K562 (cell line): ENCODE results near the gene GGCT. TPM values are rescaled to one million over a fixed set of nuclear protein-coding genes. Genes with fewer than 3 reads are reported as not detected.
A peak's percentile ranks its signal among the peaks of the same experiment; 100 is the strongest.

Experiments used
- BDP1 ChIP-seq: IDR thresholded peaks from 3 replicates; pipeline ENCODE4 v1.6.1; 2011; ENCODE audit not compliant: insufficient read length, insufficient read depth
- CHD2 ChIP-seq: IDR thresholded peaks from 2 replicates; pipeline ENCODE4 v1.6.1; 2011; ENCODE audit warnings: low read depth, low read length
- COPS2 ChIP-seq: fragments of 450-650 bp; conservative IDR thresholded peaks from 2 replicates; pipeline ENCODE4 v1.6.1; 2016; ENCODE audit warnings: mild to moderate bottlenecking, moderate library complexity
- ESRRA ChIP-seq: fragments of 450-650 bp; IDR thresholded peaks from 2 replicates; pipeline ENCODE4 v1.6.1; 2014; ENCODE audit warnings: low read depth, mild to moderate bottlenecking, moderate library complexity, borderline replicate concordance
- NR2C2 ChIP-seq, 2 experiments: fragments of 200-800 bp in 1 of 2; sonication (Bioruptor generic) in 1 of 2; sonication (generic) in 1 of 2; formaldehyde crosslinking in 1 of 2; IDR thresholded peaks; 2 replicates each; pipeline versions ENCODE4 v1.6.1 to v1.8.0; 2016 to 2022; ENCODE audit warnings: mild to moderate bottlenecking in 1 of 2, missing compliant biosample characterization in 1 of 2, missing genetic modification characterization in 1 of 2, missing genetic modification reagents in 1 of 2
- RBFOX2 ChIP-seq: fragments of 200-400 bp; formaldehyde crosslinking; IDR thresholded peaks from 2 replicates; pipeline ENCODE4 v1.6.1; 2017; ENCODE audit warnings: low read depth, mild to moderate bottlenecking, low read length, moderate library complexity
- RFX1 ChIP-seq: fragments of 450-650 bp; IDR thresholded peaks from 2 replicates; pipeline ENCODE4 v1.6.1; 2016; ENCODE audit warnings: mild to moderate bottlenecking, moderate library complexity
- SNIP1 ChIP-seq: fragments of 450-650 bp; IDR thresholded peaks from 2 replicates; pipeline ENCODE4 v1.7.1; 2017; ENCODE audit warnings: low read depth, mild to moderate bottlenecking
- SUPT5H ChIP-seq: fragments of 450-650 bp; IDR thresholded peaks from 2 replicates; pipeline ENCODE4 v1.6.1; 2016
- TEAD4 ChIP-seq, 2 experiments: sonication (generic) in 1 of 2; formaldehyde crosslinking in 1 of 2; IDR thresholded peaks; 2 replicates each; pipeline versions ENCODE4 v1.6.1 to v1.8.0; 2012 to 2022; ENCODE audit warnings: borderline replicate concordance in 1 of 2, inconsistent platforms in 1 of 2, low read length in 1 of 2, mild to moderate bottlenecking in 1 of 2, missing genetic modification reagents in 1 of 2
- ZBED1 ChIP-seq: IDR thresholded peaks from 2 replicates; pipeline ENCODE4 v1.6.1; 2014
- ZNF436 ChIP-seq: fragments of 250-450, 450-650 bp; sonication (Bioruptor Pico); formaldehyde crosslinking; IDR thresholded peaks from 2 replicates; pipeline ENCODE4 v1.7.0; 2020; ENCODE audit warnings: mild to moderate bottlenecking
- polyA plus RNA-seq, 8 experiments: library from polyadenylated mRNA; depleted of rRNA in 4 of 8; stranded (reverse) in 5 of 8; unstranded in 3 of 8; fragments of >200 nt; fragmentation: Nextera tagmentation in 2 of 8; fragmentation: Illumina TruSeq in 1 of 8; extraction: Ambion mirVana in 2 of 8; extraction: Trizol in 1 of 8; gene quantifications; 2 replicates each; pipeline versions ENCODE4 v1.2.1 to v1.2.3, GENCODE V29; 2011 to 2014; ENCODE audit warnings: inconsistent platforms in 1 of 8, missing spikeins in 1 of 8
- total RNA-seq, 7 experiments: library from RNA; depleted of rRNA in 6 of 7; stranded (reverse); fragments of >200 nt in 6 of 7; fragmentation: Illumina TruSeq in 2 of 7; extraction: Trizol in 2 of 7; gene quantifications; 2 replicates each; pipeline versions ENCODE4 v1.2.1 to v1.2.3, GENCODE V29; 2011 to 2021; ENCODE audit warnings: low replicate concordance in 1 of 7
- TF ChIP-seq, protein P1 (sequence below), 2 experiments: IDR thresholded peaks in 1 of 2; conservative IDR thresholded peaks in 1 of 2; 2 replicates each; pipeline ENCODE4 v1.6.1; 2016; ENCODE audit warnings: low read depth in 2 of 2, mild to moderate bottlenecking in 1 of 2, missing compliant biosample characterization in 1 of 2, missing genetic modification characterization in 1 of 2, moderate library complexity in 1 of 2
- TF ChIP-seq, protein P2 (sequence below): IDR thresholded peaks from 2 replicates; pipeline ENCODE4 v1.6.1; 2014; ENCODE audit warnings: antibody characterized with exemption
- TF ChIP-seq, protein P3 (sequence below), 3 experiments: IDR thresholded peaks in 2 of 3; conservative IDR thresholded peaks in 1 of 3; 2 replicates each; pipeline ENCODE4 v1.5.1; 2011 to 2012; ENCODE audit warnings: low read length in 3 of 3, mild to moderate bottlenecking in 3 of 3, control low read depth in 2 of 3, improper control_type of control experiment in 1 of 3, inconsistent platforms in 1 of 3, low read depth in 1 of 3, mixed read lengths in 1 of 3, moderate library complexity in 1 of 3; ENCODE audit not compliant: insufficient read depth in 2 of 3
- TF ChIP-seq, protein P4 (sequence below), 2 experiments: IDR thresholded peaks; 2 replicates each; pipeline ENCODE4 v1.6.1; 2011; ENCODE audit warnings: borderline replicate concordance in 1 of 2, control low read depth in 1 of 2, low read depth in 1 of 2, low read length in 1 of 2, mild to moderate bottlenecking in 1 of 2, mixed read lengths in 1 of 2, moderate library complexity in 1 of 2; ENCODE audit not compliant: insufficient read depth in 1 of 2, insufficient read length in 1 of 2, poor library complexity in 1 of 2, severe bottlenecking in 1 of 2; ENCODE audit errors: extremely low read depth in 1 of 2
- TF ChIP-seq, protein P5 (sequence below): sonication (generic); formaldehyde crosslinking; IDR thresholded peaks from 2 replicates; pipeline ENCODE4 v1.8.0; 2022; ENCODE audit warnings: mild to moderate bottlenecking, missing genetic modification reagents

GGCT gene
- total and polyA plus RNA-seq, 9 of the 15 experiments (the other 6 are each of a cell fraction or from before 2014, with no cell fraction given): 79.0 to 349 (median 136) TPM

DNA sequence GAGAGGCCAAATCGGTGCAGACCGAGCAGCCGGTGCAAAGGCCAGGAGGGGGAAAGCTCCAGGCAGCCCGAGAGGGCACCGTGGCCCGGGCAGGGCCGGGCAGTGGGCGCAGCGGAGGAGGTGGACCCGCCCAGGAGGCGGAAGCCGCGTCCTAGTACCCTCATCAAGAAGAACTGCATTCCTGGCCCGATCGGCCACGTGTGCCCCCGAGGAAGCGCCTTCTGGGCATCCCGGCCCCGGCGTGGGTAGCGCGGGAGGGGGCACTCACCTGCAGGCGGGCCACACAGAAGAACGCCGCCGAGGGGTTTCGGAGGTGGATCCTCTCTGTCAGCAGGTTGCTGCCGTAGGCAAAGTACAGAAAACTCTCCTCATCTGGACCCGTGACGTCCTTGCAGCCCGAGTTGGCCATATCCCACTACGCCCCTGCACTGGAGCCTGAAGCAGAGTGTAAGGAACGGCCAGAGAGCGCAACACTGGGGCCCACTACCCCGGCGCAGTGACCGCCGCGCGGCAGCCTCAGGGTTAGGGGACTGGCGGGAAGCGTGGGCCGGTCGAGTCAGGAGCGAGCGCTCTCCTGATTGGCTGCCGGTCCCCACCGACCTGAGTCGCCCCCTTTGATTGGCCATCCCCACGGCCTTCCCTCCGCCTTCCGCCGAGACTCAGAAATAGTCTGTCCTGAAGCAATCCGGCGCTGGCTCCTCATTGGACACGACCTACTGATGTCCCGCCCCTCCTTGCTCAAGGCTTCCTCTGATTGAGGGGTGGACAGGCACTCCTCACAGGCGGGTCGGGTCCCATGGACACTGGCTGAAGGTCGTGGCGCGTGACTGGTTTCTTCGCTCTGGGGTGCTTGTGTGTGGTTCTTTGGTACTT lies at the start of gene GGCT (continued):
- TF ChIP-seq, protein P1, sequence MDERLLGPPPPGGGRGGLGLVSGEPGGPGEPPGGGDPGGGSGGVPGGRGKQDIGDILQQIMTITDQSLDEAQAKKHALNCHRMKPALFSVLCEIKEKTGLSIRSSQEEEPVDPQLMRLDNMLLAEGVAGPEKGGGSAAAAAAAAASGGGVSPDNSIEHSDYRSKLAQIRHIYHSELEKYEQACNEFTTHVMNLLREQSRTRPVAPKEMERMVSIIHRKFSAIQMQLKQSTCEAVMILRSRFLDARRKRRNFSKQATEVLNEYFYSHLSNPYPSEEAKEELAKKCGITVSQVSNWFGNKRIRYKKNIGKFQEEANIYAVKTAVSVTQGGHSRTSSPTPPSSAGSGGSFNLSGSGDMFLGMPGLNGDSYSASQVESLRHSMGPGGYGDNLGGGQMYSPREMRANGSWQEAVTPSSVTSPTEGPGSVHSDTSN (CRISPR knock-in tag; IDR thresholded peaks at IDR 0.05; ENCODE audit: low read depth): no peak
- TF ChIP-seq, protein P1 (tag; conservative IDR thresholded peaks at IDR 0.05; ENCODE audit: low read depth): peak; percentile 79
- TF ChIP-seq, protein P2, sequence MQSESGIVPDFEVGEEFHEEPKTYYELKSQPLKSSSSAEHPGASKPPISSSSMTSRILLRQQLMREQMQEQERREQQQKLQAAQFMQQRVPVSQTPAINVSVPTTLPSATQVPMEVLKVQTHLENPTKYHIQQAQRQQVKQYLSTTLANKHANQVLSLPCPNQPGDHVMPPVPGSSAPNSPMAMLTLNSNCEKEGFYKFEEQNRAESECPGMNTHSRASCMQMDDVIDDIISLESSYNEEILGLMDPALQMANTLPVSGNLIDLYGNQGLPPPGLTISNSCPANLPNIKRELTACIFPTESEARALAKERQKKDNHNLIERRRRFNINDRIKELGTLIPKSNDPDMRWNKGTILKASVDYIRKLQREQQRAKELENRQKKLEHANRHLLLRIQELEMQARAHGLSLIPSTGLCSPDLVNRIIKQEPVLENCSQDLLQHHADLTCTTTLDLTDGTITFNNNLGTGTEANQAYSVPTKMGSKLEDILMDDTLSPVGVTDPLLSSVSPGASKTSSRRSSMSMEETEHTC: peak; percentile 12; the same call in 1 of the 2 replicates
- TF ChIP-seq, protein P3, sequence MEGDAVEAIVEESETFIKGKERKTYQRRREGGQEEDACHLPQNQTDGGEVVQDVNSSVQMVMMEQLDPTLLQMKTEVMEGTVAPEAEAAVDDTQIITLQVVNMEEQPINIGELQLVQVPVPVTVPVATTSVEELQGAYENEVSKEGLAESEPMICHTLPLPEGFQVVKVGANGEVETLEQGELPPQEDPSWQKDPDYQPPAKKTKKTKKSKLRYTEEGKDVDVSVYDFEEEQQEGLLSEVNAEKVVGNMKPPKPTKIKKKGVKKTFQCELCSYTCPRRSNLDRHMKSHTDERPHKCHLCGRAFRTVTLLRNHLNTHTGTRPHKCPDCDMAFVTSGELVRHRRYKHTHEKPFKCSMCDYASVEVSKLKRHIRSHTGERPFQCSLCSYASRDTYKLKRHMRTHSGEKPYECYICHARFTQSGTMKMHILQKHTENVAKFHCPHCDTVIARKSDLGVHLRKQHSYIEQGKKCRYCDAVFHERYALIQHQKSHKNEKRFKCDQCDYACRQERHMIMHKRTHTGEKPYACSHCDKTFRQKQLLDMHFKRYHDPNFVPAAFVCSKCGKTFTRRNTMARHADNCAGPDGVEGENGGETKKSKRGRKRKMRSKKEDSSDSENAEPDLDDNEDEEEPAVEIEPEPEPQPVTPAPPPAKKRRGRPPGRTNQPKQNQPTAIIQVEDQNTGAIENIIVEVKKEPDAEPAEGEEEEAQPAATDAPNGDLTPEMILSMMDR (IDR thresholded peaks at IDR 0.05 in 2 of 3, conservative IDR thresholded peaks at IDR 0.05 in 1 of 3; ENCODE audit: insufficient read depth in 2 of 3, low read depth in 1 of 3, low read length in 3 of 3): 0 out of 6 replicates have a peak, but pooled peaks of 1 of the 3 experiments have one; percentile 4
- TF ChIP-seq SNIP1 (peak; percentile 60; the same call in 1 of the 2 replicates), RFX1 (peak; percentile 21; the same call in 1 of the 2 replicates), NR2C2 (CRISPR knock-in tag; IDR thresholded peaks at IDR 0.05) (no peak), NR2C2 (tag; IDR thresholded peaks at IDR 0.05) (peak; percentile 49; the same call in 1 of the 2 replicates), ESRRA (0 out of 2 replicates have a peak, but pooled peaks have one; percentile 80), CHD2 (peak; percentile 77), COPS2 (no peak), RBFOX2 (peak; percentile 97), BDP1 (no peak), ZBED1 (0 out of 2 replicates have a peak, but pooled peaks have one; percentile 72), SUPT5H (peak; percentile 94), TEAD4 (IDR thresholded peaks at IDR 0.05; ENCODE audit: low read length) (no peak; the same call in 1 of the 2 replicates), TEAD4 (CRISPR knock-in tag; IDR thresholded peaks at IDR 0.05; ENCODE audit: borderline replicate concordance) (0 out of 2 replicates have a peak, but pooled peaks have one; percentile 32), ZNF436 (CRISPR knock-in tag) (no peak)
- TF ChIP-seq, protein P4, sequence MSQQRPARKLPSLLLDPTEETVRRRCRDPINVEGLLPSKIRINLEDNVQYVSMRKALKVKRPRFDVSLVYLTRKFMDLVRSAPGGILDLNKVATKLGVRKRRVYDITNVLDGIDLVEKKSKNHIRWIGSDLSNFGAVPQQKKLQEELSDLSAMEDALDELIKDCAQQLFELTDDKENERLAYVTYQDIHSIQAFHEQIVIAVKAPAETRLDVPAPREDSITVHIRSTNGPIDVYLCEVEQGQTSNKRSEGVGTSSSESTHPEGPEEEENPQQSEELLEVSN (IDR thresholded peaks at IDR 0.05; ENCODE audit: borderline replicate concordance in 1 of 2, extremely low read depth in 1 of 2, insufficient read depth in 1 of 2, insufficient read length in 1 of 2, low read depth in 1 of 2, low read length in 1 of 2, poor library complexity in 1 of 2, severe bottlenecking in 1 of 2): peak; percentile 94
- TF ChIP-seq, protein P5, sequence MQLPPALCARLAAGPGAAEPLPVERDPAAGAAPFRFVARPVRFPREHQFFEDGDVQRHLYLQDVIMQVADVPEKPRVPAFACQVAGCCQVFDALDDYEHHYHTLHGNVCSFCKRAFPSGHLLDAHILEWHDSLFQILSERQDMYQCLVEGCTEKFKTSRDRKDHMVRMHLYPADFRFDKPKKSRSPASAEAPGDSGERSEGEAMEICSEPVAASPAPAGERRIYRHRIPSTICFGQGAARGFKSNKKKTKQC (CRISPR knock-in tag): peak; percentile 79
